Measurements from ENCODE around the gene PAK6.

DNA sequence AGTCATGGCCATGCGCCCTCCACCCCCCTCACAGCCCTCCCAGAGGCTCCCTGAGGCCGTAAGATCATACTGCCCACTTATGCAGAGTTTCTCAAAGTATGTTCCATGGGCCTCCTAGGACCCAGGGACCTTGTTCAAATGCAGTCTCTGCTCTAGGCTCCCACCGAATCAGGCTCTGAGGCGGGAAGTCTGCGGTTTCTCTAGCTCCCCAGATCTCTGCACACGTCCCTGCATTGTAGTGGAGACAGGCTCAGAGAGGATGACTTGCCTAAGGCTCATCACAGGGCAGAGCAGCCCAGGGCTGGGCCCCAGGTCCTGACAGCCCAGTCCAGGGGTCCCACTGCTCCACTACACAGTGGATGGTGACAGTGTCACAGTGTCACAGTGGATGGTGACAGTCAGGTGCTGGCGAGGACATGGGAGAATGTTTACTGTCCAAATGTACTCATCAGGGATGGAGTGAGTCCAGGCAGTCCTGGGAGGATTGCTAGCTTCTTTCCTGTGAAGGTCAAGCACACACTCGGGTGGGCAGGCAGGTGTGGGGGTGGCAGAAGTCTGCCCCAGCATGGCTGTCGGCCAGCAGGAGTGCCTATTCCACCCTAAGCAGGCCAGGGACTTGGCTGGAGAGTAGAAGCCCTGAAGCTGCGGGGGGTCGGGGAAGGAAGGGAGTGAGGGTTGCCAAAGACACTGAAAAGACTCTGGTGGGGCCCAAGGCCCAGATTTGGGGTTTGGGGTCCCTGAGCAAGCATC, 31.6 kb downstream of the PAK6 start:
- TF ChIP-seq, protein P1, sequence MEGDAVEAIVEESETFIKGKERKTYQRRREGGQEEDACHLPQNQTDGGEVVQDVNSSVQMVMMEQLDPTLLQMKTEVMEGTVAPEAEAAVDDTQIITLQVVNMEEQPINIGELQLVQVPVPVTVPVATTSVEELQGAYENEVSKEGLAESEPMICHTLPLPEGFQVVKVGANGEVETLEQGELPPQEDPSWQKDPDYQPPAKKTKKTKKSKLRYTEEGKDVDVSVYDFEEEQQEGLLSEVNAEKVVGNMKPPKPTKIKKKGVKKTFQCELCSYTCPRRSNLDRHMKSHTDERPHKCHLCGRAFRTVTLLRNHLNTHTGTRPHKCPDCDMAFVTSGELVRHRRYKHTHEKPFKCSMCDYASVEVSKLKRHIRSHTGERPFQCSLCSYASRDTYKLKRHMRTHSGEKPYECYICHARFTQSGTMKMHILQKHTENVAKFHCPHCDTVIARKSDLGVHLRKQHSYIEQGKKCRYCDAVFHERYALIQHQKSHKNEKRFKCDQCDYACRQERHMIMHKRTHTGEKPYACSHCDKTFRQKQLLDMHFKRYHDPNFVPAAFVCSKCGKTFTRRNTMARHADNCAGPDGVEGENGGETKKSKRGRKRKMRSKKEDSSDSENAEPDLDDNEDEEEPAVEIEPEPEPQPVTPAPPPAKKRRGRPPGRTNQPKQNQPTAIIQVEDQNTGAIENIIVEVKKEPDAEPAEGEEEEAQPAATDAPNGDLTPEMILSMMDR (optimal IDR thresholded peaks at IDR 0.05 in 1 of 3, IDR thresholded peaks at IDR 0.05 in 1 of 3, conservative IDR thresholded peaks at IDR 0.05 in 1 of 3; ENCODE audit: extremely low read depth in 1 of 3, insufficient read depth in 2 of 3, low read length in 3 of 3): no peak
- TF ChIP-seq EZH2 (IDR thresholded peaks at IDR 0.05; ENCODE audit: low read length): no peak

All from keratinocyte (primary cell).